GM23338 (cell line): ENCODE data around the gene SSTR3.

ENCODE experiments used
- CTCF ChIP-seq, 2 experiments: fragments of 200-600 bp in 1 of 2; sonication (generic) in 1 of 2; conservative IDR thresholded peaks; 2 replicates each; pipeline versions ENCODE4 v1.5.1 to v1.6.1; 2016 to 2017; ENCODE audit warnings: antibody characterized with exemption in 2 of 2, low read depth in 2 of 2, mild to moderate bottlenecking in 2 of 2, moderate library complexity in 1 of 2
- JUNB ChIP-seq: IDR thresholded peaks from one replicate; pipeline ENCODE4 v1.6.1; 2016; ENCODE audit warnings: antibody characterized with exemption; ENCODE audit not compliant: unreplicated experiment

DNA sequence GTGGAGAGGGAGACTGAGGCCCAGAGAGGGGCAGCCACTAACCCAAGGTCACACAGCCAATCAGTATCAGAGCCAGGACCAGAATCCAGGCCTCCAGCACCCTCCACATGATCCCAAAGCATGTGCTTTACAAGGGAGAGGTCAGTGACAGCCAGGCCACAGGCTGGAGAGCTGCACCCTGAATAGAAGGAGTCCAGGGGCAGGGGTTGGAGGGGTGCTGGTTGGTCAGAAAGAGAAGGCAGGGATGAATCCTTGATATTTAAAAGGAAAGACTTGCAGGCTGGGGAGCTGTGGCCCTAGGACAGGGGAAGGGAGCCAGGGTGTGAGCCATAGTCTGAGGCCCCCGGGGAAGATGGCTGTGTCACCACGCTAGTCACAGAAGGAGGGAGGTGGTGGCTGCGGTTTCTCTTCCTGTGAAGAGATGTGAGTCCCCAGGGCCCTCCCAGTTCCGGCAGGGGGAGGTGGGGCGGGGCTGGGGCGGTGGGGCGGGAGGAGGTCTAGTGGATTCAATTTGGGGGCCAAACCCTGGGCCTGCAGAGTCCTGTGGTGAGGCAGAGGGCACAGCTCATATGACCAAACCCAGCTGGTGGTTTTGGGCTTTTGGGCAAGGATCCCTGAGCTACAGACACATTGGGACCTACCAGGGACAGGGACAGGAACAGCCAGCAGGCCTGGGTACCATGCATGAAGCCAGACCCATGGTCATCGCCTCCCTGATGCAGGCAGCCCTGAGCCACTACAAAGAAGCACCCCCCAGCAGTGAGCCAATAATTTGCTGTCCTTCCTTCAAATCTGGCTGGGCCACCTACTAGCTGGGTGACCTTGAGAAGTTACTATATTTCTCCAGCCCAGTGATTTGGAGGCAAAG lies 17.8 kb upstream of the SSTR3 start:
- TF ChIP-seq CTCF (conservative IDR thresholded peaks at IDR 0.05; ENCODE audit: low read depth in 2 of 2): no peak
- TF ChIP-seq JUNB: no peak
